GM19452 (cell line): ENCODE results near the gene LZTFL1.
"Not testable (repeated sequence)": the region's sequence is repeated elsewhere in the genome, so short reads cannot be mapped to it uniquely, and the experiment has no call there.

Experiments used
- ATAC-seq: cut with Tn5 transposase; IDR thresholded peaks from one replicate; pipeline ENCODE4 v1.9.1; 2021; ENCODE audit not compliant: unreplicated experiment

Gene LZTFL1

DNA sequence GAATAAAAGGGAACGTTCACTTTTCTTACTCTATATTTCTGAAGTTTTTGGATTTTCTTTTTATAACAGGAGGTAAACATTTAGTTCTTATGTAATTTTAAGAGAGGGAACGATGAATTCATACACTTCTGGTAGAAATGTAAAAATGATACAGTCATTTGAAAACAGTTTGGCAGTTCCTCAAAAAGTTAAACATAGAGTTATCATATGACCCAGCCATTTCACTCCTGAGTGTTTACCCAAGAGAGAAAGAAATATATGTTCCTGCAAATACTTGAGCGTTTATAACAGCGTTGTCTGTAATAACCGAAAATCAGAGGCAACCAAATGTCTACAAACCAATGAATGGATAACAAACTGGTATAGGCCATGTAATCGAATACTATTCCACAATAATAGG is 23.6 kb upstream of the LZTFL1 start:
- no peak for ATAC-seq

GRCh38 chr3:45864760-45865519 is 23.0 kb upstream of the LZTFL1 start:
- peak; percentile 81 for ATAC-seq

- no peak for ATAC-seq
Observed at GRCh38 chr3:45861043-45861719, 19.3 kb upstream of the LZTFL1 start.

- ATAC-seq, result no peak
Observed at GRCh38 chr3:45860481-45860880, 18.6 kb upstream of the LZTFL1 start.

DNA sequence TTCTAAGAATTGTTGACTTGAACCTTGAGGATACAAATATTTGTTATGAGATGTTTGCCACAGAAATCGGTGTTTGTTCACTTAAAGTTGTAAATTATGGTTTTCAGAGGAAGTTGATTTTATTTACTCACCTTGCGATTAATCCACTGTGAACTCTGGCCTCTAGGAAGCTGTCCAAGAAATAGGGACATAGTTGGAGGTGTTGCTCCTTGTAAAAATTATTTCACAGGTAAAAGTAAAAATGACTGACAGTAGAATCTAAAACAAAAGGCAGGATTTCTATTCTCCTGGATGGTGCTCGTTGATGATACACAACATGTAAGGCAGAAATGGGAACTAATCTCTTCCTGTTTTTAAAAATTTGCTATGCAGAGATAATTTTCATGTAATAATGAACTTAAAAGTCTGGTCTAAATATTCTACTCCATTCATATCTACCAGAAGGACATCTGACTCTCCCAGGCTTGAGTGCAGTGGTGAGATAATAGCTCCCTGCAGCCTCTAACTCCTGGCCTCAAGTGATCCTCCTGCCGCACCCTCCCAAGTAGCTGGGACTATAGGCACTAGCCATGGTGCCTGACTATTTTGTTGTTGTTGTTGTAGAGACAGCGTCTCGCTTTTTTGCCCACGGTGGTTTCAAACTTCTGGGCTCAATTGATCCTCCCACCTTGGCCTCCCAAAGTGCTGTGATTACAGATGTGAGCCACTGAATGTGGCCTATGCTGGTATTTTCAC is 17.1 kb upstream of the LZTFL1 start:
- ATAC-seq, result no peak

DNA sequence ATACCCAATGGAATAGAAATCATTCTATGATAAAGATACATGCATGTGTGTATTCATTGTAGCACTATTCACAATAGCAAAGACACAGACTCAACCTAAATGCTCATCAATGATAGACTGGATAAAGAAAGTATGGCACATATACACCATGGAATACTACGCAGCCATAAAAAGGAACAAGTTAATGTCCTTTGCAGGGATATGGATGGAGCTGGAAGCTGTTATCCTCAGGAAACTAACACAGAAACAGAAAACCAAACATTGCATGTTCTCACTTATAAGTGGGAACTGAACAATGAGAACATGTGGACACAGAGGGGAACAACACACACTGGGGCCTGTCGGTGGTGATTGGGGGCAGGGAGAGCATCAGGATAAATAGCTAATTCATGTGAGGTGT is 15.1 kb upstream of the LZTFL1 start:
- not testable (repeated sequence) for ATAC-seq

DNA sequence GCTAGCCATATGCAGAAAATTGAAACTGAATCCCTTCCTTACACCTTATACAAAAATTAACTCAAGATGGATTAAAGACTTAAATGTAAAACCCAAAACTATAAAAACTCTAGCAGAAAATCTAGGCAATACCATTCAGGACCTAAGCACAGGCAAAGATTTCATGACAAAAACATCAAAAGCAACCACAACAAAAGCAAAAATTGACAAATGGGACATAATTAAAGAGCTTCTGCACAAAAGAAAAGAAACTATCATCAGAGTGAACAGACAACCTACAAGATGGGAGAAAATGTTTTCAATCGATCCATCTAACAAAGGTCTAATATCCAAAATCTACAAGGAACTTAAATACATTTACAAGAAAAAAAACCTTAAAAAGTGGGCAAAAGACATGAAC is 14.4 kb upstream of the LZTFL1 start:
- not testable (repeated sequence) for ATAC-seq

GRCh38 chr3:45852828-45853227 is 10.9 kb upstream of the LZTFL1 start:
- ATAC-seq, result no peak

DNA sequence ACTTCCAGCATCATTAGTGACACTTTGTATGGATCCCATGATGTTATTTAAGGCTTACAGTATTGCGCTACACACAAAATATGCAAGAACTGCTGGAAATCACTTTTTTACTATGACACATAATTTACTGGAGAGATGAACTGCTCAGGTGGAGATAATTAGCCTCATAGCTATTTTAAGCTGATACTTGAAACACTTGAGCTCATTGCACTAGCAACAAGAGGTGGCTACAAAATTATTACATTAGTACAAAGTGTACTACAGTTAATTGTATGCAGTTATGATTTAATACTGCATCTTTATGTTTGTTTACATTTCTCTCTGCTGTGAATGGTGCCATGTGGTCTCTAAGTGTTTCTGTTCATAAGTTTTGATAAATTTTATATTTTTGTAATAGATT is 6.5 kb upstream of the LZTFL1 start:
- ATAC-seq, result no peak

GRCh38 chr3:45844616-45845015 is 2.7 kb upstream of the LZTFL1 start:
- ATAC-seq, result no peak

- ATAC-seq, result no peak
Observed at GRCh38 chr3:45842851-45843625, 1.1 kb upstream of the LZTFL1 start.

DNA sequence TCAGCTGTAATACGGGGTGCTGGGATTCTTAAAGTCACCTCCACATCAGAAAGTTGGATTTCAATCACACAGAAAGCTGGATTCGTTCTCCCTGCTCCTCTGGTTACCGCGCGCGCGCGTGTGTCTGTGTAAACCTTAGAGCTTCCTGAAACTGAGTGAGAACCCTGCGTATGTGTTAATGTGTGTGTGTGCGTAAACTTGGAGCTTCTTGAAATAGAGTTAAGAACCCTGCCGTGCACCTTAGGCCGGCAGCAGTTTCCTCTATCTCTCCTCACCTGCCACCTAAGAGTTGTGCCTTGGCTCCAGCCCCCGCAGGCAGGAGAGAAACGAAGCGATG is 531 bp downstream of the LZTFL1 start:
- peak; percentile 20 for ATAC-seq

- no peak for ATAC-seq
Observed at GRCh38 chr3:45838466-45838865, 3.5 kb downstream of the LZTFL1 start.

DNA sequence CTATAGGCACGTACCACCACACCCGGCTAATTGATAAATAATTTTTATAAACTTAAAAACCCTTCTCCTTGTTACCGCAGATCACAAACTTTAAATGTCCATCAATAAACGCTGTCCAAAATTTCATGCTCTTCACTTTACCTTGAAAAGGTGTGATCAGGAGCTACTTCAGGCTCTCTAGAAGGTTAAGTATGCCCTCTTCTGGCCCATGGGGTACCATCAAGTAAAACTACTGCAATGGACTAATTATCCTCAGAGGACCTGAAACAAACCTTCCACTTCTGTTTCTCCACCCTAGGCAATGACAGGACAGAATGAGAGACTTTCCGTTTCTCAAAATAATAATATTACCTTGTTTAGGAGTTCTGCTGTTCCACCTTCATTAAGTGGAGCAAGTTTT is 9.2 kb downstream of the LZTFL1 start:
- no peak for ATAC-seq

DNA sequence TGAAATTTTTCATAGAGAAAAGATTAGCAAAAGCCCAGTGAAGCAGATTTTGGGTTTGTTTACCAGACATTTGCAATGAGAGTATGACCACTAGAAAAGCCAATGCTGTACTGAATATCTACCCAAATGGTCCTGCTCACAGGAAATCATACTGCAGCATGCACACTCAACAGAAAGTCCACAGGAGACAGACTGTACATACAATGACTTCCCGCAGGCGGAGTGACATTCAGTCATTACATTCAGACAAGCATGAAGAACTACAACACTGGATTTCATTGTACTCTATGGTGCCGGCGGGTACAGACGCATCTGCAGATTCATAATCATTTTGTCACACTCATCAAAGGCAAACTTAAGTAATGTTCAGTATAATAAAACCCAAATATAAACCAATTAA is 11.8 kb downstream of the LZTFL1 start:
- no peak for ATAC-seq

GRCh38 chr3:45826908-45827307 is 15.0 kb downstream of the LZTFL1 start:
- ATAC-seq, result no peak

DNA sequence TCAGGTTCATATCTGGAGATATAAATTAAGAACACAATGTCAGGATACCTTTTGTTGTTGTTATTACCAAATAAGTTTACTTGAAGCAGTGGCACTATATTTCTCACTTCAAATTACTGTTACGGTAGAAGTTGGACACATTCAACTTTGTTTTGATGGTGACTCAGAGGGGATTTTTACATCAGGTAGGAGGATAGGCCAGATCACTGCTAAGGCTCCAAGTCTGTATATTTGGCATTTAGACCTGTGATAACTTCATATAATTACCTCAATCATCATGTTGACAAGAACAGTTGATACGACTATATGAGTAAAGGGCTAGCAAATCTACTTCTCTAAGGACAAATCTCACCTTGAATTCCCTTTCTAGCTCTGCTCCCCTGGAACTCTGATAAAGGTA is 15.6 kb downstream of the LZTFL1 start:
- no peak for ATAC-seq

DNA sequence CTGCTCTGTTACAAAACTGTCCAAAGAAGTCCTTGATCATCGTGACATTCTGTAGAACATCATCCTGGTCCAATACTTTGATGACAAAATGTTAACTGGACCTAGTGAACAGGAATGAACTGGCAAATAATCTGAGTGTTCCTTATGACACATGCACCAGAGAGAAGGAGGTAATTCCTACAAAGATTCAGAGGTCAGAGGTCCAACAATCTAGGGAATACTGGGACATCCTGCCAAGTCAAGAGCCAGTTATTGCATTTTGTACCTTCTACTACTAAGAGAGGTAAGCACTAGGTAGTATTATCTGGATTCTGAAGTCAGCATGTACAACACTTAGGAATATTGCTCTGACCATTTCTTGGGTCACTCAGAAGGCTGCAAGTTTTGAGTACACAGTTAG is 20.8 kb downstream of the LZTFL1 start:
- no peak for ATAC-seq

DNA sequence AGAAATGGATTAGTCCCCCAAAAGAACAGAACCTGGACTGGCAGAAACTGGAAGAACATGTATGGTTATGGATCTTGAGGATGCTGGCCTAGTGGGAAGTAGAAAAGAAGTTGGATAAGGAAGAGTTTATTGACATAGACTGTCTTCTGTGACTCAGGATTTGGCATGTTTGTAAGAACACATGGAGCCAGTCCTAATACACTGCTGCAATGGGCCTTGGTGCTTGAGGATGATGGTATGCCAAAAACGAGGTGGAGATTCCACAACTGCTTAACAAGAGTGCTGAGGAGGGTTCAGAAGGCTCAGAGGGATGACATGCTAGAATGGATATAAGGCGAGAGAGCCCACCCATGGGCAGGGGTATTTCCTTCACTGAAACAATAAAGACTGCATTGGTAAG is 22.4 kb downstream of the LZTFL1 start:
- no peak for ATAC-seq

GRCh38 chr3:45817831-45818522 is 23.9 kb downstream of the LZTFL1 start:
- no peak for ATAC-seq

DNA sequence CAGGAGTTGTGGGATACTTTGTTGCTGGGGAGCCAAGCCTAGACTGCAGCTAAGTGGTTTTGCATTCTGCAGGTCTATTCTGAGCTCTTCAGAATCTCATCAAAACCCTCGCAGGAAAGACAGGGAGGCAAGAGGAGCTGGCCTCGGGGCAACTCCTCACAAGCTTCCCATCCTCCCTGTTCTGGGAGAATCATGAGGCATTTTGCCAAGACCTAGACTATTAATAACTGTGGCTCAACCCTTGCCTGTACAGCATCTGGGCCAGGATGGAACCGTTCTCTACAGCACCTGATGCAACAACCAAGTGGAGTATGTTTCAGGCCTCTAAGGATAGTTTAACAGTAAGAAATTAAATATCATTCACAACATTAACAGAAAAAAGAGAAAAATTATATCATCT is 25.4 kb downstream of the LZTFL1 start:
- ATAC-seq, result no peak
